Breast epithelium (tissue), 4 donors: ENCODE measurements around the gene CCM2L. TPM values are rescaled to one million over a fixed set of nuclear protein-coding genes. Genes with fewer than 3 reads are reported as not detected.
A peak's percentile ranks its signal among the peaks of the same experiment; 100 is the strongest.

ENCODE experiments used
- DNase-seq, 2 donors: peaks; one replicate each; pipeline ENCODE4 v3.0.0-alpha.2; 2019; ENCODE audit warnings: low spot score in 2 of 2
- H3K27ac ChIP-seq, 2 donors: fragments of 200-600 bp; sonication (generic) in 1 of 2; one replicate each; pipeline ENCODE4 v1.5.1; 2016 to 2019; ENCODE audit warnings: mild to moderate bottlenecking in 1 of 2
- H3K27me3 ChIP-seq, 2 donors: fragments of 200-600 bp; sonication (generic) in 1 of 2; one replicate each; pipeline versions ENCODE4 v1.5.1 to v1.6.0; 2017 to 2019; ENCODE audit warnings: control low read depth in 1 of 2, mild to moderate bottlenecking in 1 of 2
- H3K36me3 ChIP-seq: fragments of 200-600 bp; one replicate; pipeline ENCODE4 v1.5.1; 2019
- H3K4me1 ChIP-seq, 2 donors: fragments of 200-600 bp; sonication (generic); one replicate each; pipeline ENCODE4 v1.5.1; 2016 to 2019; ENCODE audit warnings: control low read depth in 1 of 2
- H3K4me3 ChIP-seq, 3 donors: fragments of 200-600 bp; sonication (generic); 1 replicate in 2 of 3; 2 replicates in 1 of 3; pipeline ENCODE4 v1.5.1; 2016 to 2019; ENCODE audit warnings: mild to moderate bottlenecking in 3 of 3, moderate library complexity in 2 of 3
- H3K9me3 ChIP-seq, 2 donors: fragments of 200-600 bp; sonication (generic) in 1 of 2; one replicate each; pipeline ENCODE4 v1.5.1; 2016 to 2019; ENCODE audit warnings: control low read depth in 1 of 2
- CTCF ChIP-seq, 3 donors: fragments of 450-650 bp; IDR thresholded peaks; one replicate each; pipeline ENCODE4 v1.5.1; 2016 to 2017; ENCODE audit warnings: antibody characterized with exemption in 3 of 3, mild to moderate bottlenecking in 3 of 3, moderate library complexity in 3 of 3
- POLR2A ChIP-seq: fragments of 450-650 bp; IDR thresholded peaks from one replicate; pipeline ENCODE4 v1.6.1; 2016; ENCODE audit warnings: antibody characterized with exemption, mild to moderate bottlenecking, moderate library complexity
- POLR2AphosphoS5 ChIP-seq, 3 donors: sonication (generic); formaldehyde crosslinking; IDR thresholded peaks; one replicate each; pipeline ENCODE4 v1.6.1; 2017; ENCODE audit warnings: antibody characterized with exemption in 3 of 3
- intact Hi-C: fragments of 100-400 bp; cut with DNase I; formaldehyde crosslinking; loops from one replicate; pipeline ENCODE4 v1.15.1; 2023; ENCODE audit warnings: low total_unique reads
- total RNA-seq, 3 donors: library from RNA; depleted of rRNA; stranded (reverse); fragments of >200 nt; gene quantifications; one replicate each; pipeline ENCODE4 v1.1.0, GENCODE V29; 2016

Gene CCM2L
- total RNA-seq, 3 donors from 2014 or later = 2.8 to 9.2 (median 4.6) TPM

- H3K9me3 ChIP-seq = no peaks in the 10 kb centered on the region
- intact Hi-C loops = no loop called here
- peak overlapping the region; percentile 32 to 50 (median 32) for H3K4me3 ChIP-seq
- DNase-seq = no peak
- no peaks in the 10 kb centered on the region for H3K4me1 ChIP-seq
- no peak for TF ChIP-seq POLR2AphosphoS5 (IDR thresholded peaks at IDR 0.05)
- no peaks in the 10 kb centered on the region for H3K36me3 ChIP-seq
- peaks cover 0 to 21% of the 10 kb centered on the region in 2 donors for H3K27me3 ChIP-seq
- H3K27ac ChIP-seq = peak overlapping the region in 1 of 2 donors; percentile 69
These were observed 428 bp downstream of the CCM2L start for GRCh38 chr20:32010666-32011065.

GRCh38 chr20:32012159-32012688, 2.0 kb downstream of the CCM2L start:
- intact Hi-C loops = no loop called here
- Histone ChIP-seq H3K9me3 (no peaks in the 10 kb centered on the region), H3K27ac (no peak overlapping the region), H3K27me3 (peaks cover 0 to 20% of the 10 kb centered on the region in 2 donors), H3K4me3 (peak overlapping the region in 1 of 3 donors; percentile 50), H3K4me1 (no peaks in the 10 kb centered on the region), H3K36me3 (no peaks in the 10 kb centered on the region)
- TF ChIP-seq POLR2A (no peak), POLR2AphosphoS5 (IDR thresholded peaks at IDR 0.05) (no peak), CTCF (IDR thresholded peaks at IDR 0.05) (no peak)
- DNase-seq = no peak

GRCh38 chr20:32013326-32013725, 3.1 kb downstream of the CCM2L start:
- TF ChIP-seq POLR2A = no peak
- TF ChIP-seq CTCF (IDR thresholded peaks at IDR 0.05) = no peak
- H3K9me3 ChIP-seq = no peaks in the 10 kb centered on the region
- no peaks in the 10 kb centered on the region for H3K36me3 ChIP-seq
- H3K27ac ChIP-seq = no peak overlapping the region
- H3K4me3 ChIP-seq = no peak overlapping the region
- no peak for DNase-seq
- peaks cover 0 to 11% of the 10 kb centered on the region in 2 donors for H3K27me3 ChIP-seq
- H3K4me1 ChIP-seq = no peaks in the 10 kb centered on the region
- intact Hi-C loops = no loop called here

- TF ChIP-seq POLR2A (no peak), POLR2AphosphoS5 (IDR thresholded peaks at IDR 0.05) (no peak), CTCF (IDR thresholded peaks at IDR 0.05) (no peak)
- peak; percentile 34 to 75 for DNase-seq
- H3K9me3 ChIP-seq = no peaks in the 10 kb centered on the region
- intact Hi-C loops = no loop called here
- H3K27ac ChIP-seq = no peak overlapping the region
- peaks cover 0 to 32% of the 10 kb centered on the region in 2 donors for H3K27me3 ChIP-seq
- no peaks in the 10 kb centered on the region for H3K4me1 ChIP-seq
- H3K36me3 ChIP-seq = no peaks in the 10 kb centered on the region
- peak overlapping the region in 2 of 3 donors; percentile 61 to 84 for H3K4me3 ChIP-seq
These were observed 7.5 kb downstream of the CCM2L start for GRCh38 chr20:32017711-32018251.

GRCh38 chr20:32018269-32019155, 8.3 kb downstream of the CCM2L start:
- TF ChIP-seq CTCF (IDR thresholded peaks at IDR 0.05) (no peak), POLR2A (no peak), POLR2AphosphoS5 (IDR thresholded peaks at IDR 0.05) (no peak)
- peak; percentile 53 to 82 for DNase-seq
- intact Hi-C loops = no loop called here
- Histone ChIP-seq H3K4me1 (no peaks in the 10 kb centered on the region), H3K4me3 (peak overlapping the region; percentile 43 to 84 (median 61)), H3K27me3 (peaks cover 0 to 32% of the 10 kb centered on the region in 2 donors), H3K36me3 (no peaks in the 10 kb centered on the region), H3K27ac (peak overlapping the region in 1 of 2 donors; percentile 43), H3K9me3 (no peaks in the 10 kb centered on the region)
